ENCODE measurements around the gene IGF2BP2.
A peak's percentile ranks its signal among the peaks of the same experiment; 100 is the strongest.

IGF2BP2 gene

DNA sequence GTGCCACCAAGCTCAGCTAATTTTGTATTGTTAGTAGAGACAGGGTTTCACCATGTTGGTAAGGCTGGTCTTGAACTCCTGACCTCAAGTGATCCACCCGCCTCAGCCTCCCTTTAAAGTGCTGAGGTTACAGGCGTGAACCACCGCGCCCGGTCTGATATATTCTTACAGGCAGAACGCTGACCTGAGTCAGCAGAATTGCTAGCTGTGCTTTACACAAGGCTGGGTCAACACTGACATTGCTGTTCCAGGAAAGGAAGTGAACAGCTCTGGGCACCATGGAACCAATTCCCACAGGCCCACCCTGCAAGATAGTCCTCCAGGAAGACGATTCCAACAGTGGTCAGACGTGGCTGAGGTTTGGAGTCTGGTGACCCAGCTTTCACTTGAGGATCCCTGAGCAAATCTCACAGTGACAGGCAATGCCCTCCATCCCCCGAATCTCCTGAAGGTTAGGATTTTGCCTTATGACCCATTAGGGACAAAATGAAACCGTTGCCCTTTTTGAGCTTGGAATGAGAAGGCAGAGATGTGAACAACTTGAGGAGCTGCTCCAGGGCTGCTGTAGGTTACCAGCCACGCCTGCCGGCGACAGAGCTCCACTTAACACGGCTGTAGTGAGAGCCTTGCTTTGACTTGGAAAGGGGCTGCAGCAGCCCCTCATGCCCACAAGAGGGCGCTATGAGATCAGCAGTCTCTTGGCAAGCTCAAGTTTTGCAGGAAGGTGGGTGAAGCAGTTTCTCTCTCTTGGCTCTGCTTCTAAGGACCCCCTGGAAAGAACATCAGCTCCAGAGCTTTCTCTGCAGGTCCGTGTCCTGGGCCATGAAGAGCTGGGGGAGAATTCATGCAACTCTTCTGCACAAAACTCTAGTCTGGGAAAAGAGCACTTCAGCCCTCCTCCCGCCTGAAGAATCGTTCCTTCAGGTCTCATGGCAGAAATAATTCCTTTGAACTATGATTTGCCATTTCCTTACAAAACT, 164.6 kb downstream of the IGF2BP2 start:
- TF ChIP-seq POLR2A (IDR thresholded peaks at IDR 0.05; ENCODE audit: low read length): no peak
- no peak for TF ChIP-seq GATA1 (IDR thresholded peaks at IDR 0.05; ENCODE audit: low read depth, low read length)
- DNase-seq: peak; percentile 80 to 88

DNA sequence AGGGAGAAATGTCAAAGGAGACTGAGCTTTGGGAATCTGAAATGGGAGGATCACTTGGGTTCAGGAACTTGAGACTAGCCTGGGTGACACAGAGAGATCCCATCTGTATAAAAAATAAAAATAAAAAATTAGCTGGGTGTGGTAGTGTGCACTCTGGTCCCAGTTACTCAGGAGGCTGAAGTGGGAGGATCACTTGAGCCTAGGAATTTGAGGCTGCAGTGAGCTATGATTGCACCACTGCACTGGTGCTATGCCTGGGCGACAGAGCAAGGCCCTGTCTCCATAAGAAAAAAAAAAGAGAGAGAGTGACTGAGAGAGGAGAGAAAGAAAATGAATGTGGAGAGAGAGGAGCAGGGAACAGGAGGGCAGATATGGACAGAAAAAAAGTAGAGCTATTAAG, 165.9 kb downstream of the IGF2BP2 start:
- no peak for DNase-seq
- TF ChIP-seq GATA1 (IDR thresholded peaks at IDR 0.05; ENCODE audit: low read depth, low read length) (no peak), POLR2A (IDR thresholded peaks at IDR 0.05; ENCODE audit: low read length) (no peak)

DNA sequence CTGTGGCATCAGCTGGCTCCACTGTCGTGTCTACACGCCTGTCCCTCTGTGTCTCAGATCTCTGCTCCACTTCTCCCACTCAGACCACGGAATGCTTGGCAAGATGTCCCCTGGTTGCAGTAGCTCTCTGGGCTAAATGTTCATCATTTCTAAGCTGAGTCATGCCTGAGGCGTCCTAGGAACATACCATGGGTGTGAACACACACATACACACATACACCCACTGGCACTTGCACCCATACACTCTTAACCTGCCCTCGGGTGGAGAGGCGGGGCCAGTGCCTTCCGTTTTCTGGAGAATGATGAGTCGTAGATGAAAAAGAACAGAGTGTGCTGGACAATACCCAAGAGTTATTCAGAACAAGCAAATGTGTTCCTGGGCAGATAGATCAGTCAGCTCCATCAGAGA, 166.3 kb downstream of the IGF2BP2 start:
- DNase-seq: peak in 1 of 2 experiments; percentile 47
- TF ChIP-seq POLR2A (IDR thresholded peaks at IDR 0.05; ENCODE audit: low read length) (no peak), GATA1 (IDR thresholded peaks at IDR 0.05; ENCODE audit: low read depth, low read length) (no peak)

DNA sequence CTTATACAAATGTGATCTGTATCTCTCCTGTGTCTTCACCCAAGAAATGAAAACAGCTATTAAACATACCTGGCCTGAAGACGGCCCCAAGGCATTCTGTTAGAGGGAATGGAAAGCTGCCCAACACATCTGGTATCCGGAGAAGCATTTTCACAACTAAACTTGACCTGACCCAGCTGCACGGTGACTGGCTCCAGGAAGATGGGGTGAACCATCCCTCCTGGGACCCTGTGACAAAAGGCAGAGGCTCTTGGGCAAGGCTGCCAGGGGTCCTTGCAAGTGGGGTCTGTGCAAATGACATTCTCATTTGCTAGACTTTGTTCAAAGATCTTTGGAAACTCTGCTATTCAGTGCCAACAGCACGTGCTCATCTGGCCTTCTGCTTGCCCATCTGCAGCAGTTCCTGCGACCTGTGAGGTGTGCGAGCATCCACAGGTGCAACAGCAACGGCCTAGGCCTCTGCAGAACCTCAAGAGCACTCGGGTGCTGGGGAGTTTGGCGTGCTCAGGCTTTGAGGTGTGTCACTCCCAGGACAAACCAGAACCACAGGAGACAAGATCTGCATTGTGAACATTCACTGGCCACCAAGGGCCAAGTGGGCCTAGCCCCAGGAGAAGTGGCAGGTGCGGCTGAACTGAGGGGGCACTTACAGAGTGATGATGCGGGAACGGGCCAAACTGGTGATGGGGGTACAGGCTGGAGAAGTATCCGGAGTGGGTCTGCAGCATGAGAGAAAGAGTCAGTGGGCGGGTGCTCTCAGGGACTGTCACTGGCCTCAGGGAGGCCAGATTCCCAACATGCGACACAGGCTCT, 166.9 kb downstream of the IGF2BP2 start:
- DNase-seq: no peak
- TF ChIP-seq POLR2A (IDR thresholded peaks at IDR 0.05; ENCODE audit: low read length): no peak
- TF ChIP-seq GATA1 (IDR thresholded peaks at IDR 0.05; ENCODE audit: low read depth, low read length): no peak

DNA sequence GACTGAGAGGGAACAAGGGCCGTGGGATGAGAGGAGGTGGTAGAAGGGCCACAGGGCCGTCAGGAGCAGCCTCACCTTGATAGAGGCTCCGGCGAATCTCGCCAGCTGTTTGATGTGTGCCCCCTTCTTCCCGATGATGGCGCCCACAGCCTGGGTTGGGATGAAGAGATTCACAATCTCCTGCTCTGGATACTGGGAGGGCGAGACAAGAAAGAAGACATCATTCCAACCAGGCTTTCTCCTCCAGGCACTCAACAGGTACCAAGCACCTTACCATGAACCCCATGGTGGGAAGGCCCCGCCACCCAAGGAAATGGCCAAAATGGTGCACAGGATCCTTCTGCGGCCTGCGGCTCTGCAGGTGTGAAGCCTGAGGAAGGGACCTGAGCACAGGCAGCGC, 167.6 kb downstream of the IGF2BP2 start:
- TF ChIP-seq POLR2A (IDR thresholded peaks at IDR 0.05; ENCODE audit: low read length) (no peak), GATA1 (IDR thresholded peaks at IDR 0.05; ENCODE audit: low read depth, low read length) (no peak)
- DNase-seq: no peak

DNA sequence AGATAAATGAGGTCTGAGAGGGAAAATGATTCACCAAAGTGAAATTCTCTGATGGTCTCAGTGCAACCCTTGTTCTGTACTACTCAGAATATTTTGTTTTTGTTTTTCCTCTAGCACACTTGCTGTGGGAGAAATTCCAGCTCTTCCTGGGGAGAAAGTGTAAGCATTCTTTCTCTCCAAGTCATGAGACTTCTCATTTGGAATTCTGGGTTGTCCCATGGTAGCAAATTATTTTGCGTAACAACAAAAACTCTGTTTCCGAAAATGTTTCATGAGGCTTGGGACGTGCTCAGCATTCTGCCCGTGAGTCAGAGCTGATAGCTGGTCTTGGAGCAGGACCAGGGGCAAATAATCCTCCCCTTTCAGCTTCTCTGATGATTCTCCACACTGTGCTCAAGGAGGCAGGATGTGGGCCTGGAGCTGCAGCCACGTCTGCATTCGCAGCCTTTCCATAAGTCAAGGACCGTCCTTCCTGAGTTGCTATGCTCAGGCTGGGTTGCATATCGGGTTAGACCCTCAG, 168.5 kb downstream of the IGF2BP2 start:
- TF ChIP-seq GATA1 (IDR thresholded peaks at IDR 0.05; ENCODE audit: low read depth, low read length) (no peak), POLR2A (IDR thresholded peaks at IDR 0.05; ENCODE audit: low read length) (no peak)
- no peak for DNase-seq

DNA sequence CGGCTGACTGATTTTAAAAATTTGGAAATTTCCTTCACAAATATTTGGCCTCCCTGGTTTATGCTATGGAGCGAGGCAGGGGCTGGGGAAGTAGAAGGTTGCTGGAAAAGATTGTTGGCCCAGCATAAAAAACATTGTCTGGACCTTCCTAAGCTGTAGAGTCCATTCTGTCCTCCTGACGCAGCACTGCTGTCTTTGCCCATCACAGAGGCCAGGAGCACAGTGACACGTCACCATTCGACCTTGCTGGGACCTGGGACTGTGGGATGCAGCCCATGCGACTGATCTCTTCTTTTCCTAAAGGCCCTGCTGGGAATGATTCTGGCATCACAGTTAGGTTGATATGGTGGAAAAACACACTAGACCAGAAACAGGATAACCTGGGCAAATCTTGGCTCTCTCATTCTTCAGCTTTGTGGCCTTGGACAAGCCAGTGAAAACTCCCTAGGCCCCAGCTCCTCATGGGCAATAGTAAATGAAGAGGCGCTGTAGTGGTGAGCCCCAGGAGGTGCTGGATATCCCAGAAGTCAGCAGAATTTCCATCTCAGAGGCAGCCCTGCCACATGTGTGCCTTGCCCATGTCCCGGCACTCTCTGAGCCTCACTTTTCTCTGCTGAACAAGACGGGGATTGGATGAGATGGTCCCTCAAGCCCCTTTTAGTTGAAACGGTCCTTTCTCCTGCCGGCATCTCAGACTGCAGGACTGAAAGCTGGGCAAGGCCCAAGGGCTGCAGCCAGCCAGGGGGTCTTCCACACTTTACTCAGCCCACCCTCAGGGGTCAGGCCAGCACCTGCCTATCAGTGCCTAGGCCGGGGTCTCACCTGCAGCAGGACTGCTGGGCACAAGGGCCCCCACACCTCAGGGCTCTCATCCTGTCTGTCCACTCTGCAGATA, 169.2 kb downstream of the IGF2BP2 start:
- TF ChIP-seq GATA1 (IDR thresholded peaks at IDR 0.05; ENCODE audit: low read depth, low read length) (no peak), POLR2A (IDR thresholded peaks at IDR 0.05; ENCODE audit: low read length) (no peak)
- no peak for DNase-seq

DNA sequence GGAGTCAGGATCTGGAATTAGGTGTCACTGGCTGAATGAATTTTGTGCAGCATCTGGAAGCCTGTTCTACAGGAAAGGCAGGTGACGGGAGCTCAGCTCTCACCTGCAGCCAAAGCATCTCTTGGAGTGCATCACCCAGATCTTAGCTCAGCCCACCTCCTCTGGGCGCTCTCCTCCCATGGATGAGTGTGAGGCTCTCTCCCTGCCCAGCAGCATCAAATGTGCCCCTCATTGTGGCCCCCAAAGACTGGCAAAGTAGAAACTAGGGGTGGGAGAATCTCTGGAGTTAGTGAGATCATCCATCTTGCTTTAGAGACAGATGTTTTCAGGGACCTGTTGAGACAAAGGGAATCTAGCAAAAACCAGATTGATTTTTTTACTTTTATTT, 170.1 kb downstream of the IGF2BP2 start:
- no peak for TF ChIP-seq GATA1 (IDR thresholded peaks at IDR 0.05; ENCODE audit: low read depth, low read length)
- TF ChIP-seq POLR2A (IDR thresholded peaks at IDR 0.05; ENCODE audit: low read length): no peak
- no peak for DNase-seq

DNA sequence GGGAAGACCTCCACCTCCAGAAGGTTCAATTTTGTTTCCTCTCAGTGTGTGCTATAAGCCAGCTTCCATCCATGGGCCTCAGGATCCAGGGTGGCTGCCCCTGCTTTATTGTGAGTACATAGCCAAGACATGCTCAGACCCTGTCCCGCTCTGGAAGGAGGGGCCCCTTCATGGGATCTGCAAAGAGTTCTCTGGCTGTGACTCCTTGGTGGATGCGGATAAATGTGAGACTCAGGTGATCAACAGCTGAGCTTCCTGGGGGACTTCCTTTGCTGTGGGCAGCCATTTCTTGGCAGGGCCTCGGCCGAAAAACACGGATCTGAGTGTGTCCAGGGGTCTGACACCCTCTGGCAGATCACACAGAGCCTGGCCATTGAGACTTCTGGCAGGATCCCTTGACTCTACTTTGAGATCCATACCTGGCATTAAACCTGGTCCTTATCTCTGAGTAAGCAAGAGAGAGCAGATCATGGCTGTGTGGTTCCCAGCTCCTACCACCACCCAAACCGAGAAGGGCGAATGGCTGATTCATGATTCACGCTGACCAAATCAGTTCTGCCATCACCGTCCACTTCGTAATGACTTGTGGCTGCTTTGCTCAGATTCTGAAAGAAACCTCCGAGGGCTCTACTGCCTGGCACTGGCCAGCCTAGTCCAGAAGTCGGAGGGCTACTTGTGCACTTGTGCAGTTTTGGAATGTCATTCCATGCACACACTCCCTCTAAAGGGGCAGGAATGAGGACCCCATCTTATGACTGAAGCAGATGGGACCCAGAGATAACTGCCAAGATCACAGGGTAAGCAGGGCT, 170.7 kb downstream of the IGF2BP2 start:
- no peak for DNase-seq
- TF ChIP-seq POLR2A (IDR thresholded peaks at IDR 0.05; ENCODE audit: low read length) (no peak), GATA1 (IDR thresholded peaks at IDR 0.05; ENCODE audit: low read depth, low read length) (no peak)

DNA sequence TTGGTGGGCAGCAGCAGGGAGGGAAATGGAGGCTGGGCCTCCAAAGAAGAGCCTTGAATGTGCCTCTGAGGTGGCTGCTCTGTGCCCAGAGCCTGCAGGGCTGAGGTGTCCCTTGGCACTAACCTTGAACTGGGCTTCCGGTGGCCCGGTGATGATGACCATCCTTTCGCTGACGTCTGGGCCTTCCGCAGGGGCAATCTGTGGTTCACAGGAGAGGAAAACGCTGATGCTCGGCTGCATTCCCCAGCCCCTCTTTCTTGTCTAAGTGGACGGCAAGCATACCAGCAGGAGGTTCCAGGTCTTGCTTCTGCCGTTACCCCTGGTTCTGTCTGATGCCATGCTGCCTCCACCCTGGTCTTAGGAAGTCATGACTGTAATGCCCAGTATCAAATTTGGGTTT, 172.9 kb downstream of the IGF2BP2 start:
- no peak for DNase-seq
- TF ChIP-seq POLR2A (IDR thresholded peaks at IDR 0.05; ENCODE audit: low read length) (no peak), GATA1 (IDR thresholded peaks at IDR 0.05; ENCODE audit: low read depth, low read length) (no peak)

DNA sequence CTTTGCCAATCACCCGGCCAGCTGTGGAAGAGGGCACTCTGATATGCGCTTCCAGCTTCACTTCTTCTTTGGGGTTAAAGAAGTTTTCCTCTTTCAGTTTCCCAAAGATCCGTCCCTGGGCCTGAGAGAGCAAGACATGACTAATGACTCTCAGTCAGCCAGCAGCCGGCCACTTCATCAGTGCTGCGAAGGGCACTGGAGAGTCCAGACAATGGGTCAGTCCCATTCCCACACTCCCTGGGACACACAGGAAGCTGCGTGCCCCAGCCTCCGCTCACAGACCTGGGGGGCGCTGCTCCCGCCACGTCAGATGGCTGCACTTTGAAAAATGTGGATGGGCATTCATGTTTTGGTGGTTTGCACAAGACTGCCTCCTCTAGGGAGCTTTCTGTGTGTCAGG, 175.4 kb downstream of the IGF2BP2 start:
- DNase-seq: no peak
- TF ChIP-seq POLR2A (IDR thresholded peaks at IDR 0.05; ENCODE audit: low read length) (no peak), GATA1 (IDR thresholded peaks at IDR 0.05; ENCODE audit: low read depth, low read length) (no peak)

DNA sequence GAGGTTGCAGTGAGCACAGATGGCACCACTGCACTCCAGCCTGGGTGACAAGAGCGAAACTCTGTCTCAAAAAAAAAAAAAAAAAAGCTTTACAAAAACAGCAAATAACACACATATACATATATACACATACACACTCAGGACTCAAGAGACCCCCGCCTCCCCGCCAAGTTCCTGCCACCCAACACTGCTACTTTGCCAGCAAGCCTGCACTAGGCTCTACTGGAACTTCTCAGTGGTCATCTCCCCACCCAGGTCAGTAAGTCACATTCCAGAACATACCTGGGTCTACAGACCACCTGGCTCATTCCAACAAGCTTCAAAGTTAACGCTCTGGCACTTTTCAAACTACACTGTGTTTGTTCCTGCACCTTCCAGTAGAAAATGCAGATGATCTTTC, 176.4 kb downstream of the IGF2BP2 start:
- TF ChIP-seq POLR2A (IDR thresholded peaks at IDR 0.05; ENCODE audit: low read length) (no peak), GATA1 (IDR thresholded peaks at IDR 0.05; ENCODE audit: low read depth, low read length) (no peak)
- no peak for DNase-seq

DNA sequence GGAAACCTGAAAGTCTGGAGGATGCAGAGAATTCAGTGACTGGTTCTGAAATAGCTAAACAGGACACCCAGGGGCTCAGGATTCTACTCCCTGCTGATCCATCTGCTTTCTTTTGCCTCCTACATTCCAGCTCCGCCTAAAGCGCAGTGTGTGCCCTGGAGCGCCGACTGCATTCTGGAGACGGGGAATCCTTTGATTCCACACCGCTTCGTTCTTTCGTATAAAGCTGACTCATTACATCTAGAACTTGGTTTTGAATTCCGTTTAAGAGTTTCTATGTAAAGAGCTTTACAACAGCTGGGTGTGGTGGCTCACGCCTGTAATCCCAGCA, 177.0 kb downstream of the IGF2BP2 start:
- TF ChIP-seq GATA1 (IDR thresholded peaks at IDR 0.05; ENCODE audit: low read depth, low read length) (no peak), POLR2A (IDR thresholded peaks at IDR 0.05; ENCODE audit: low read length) (no peak)
- no peak for DNase-seq
